Tibial artery (tissue), 4 donors: ENCODE measurements around the gene TFCP2.

ENCODE experiments used
- DNase-seq, 2 donors: peaks; one replicate each; pipeline ENCODE4 v3.0.0-alpha.2; 2019
- H3K27ac ChIP-seq, 2 donors: fragments of 200-600 bp; sonication (generic) in 1 of 2; 1 replicate in 1 of 2; 2 replicates in 1 of 2; pipeline ENCODE4 v1.5.1; 2018 to 2019; ENCODE audit warnings: mild to moderate bottlenecking in 1 of 2
- H3K27me3 ChIP-seq, 2 donors: fragments of 200-600 bp; sonication (generic) in 1 of 2; one replicate each; pipeline versions ENCODE4 v1.5.1 to v1.6.0; 2016 to 2019
- H3K36me3 ChIP-seq, 3 donors: fragments of 200-600 bp; sonication (generic) in 2 of 3; one replicate each; pipeline ENCODE4 v1.5.1; 2016 to 2019; ENCODE audit warnings: mild to moderate bottlenecking in 2 of 3
- H3K4me1 ChIP-seq, 4 donors: fragments of 200-600 bp; sonication (generic) in 2 of 4; 1 replicate in 3 of 4; 2 replicates in 1 of 4; pipeline ENCODE4 v1.5.1; 2016 to 2019
- H3K4me3 ChIP-seq, 2 donors: fragments of 200-600 bp; sonication (generic) in 1 of 2; 1 replicate in 1 of 2; 2 replicates in 1 of 2; pipeline ENCODE4 v1.5.1; 2018 to 2019; ENCODE audit warnings: mild to moderate bottlenecking in 2 of 2
- H3K9me3 ChIP-seq, 3 donors: fragments of 200-600 bp; sonication (generic) in 1 of 3; one replicate each; pipeline ENCODE4 v1.5.1; 2016 to 2019
- CTCF ChIP-seq, 2 experiments: fragments of 200-600 bp in 1 of 2; fragments of 450-650 bp in 1 of 2; IDR thresholded peaks; one replicate each; pipeline ENCODE4 v1.5.1; 2017 to 2019; ENCODE audit warnings: antibody characterized with exemption in 2 of 2, mild to moderate bottlenecking in 1 of 2, moderate library complexity in 1 of 2
- intact Hi-C: fragments of 100-400 bp; cut with DNase I; formaldehyde crosslinking; loops from one replicate; pipeline ENCODE4 v1.15.0; 2023; ENCODE audit warnings: low total_unique reads

Gene TFCP2

DNA sequence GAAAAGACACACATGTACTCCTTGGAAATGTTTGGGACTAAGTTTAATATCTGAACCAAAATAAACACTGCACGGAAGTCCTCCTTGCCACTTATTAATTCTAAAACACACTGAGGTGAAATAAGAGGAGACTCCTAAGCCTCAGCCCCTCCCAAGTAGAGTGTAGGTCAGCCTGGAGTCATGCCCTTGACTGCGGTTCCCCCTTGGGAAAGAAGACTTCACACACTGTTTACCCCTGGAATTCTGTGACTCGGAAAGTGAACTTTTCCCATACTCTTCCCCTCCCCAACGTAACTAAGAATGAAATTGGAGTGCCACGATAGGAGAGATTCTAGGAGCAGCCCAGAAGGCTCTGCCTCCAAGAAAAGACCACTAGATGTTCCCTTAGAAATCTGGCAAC lies 8.6 kb upstream of the TFCP2 start:
- H3K4me1 ChIP-seq, result no peaks in the 10 kb centered on the region
- H3K9me3 ChIP-seq, result no peaks in the 10 kb centered on the region
- intact Hi-C loops, result no loop called here
- no peak overlapping the region for H3K27ac ChIP-seq
- no peak for DNase-seq
- H3K4me3 ChIP-seq, result no peak overlapping the region
- no peak for TF ChIP-seq CTCF (IDR thresholded peaks at IDR 0.05)
- no peaks in the 10 kb centered on the region for H3K27me3 ChIP-seq
- no peaks in the 10 kb centered on the region for H3K36me3 ChIP-seq

GRCh38 chr12:51177897-51178296 lies 5.0 kb upstream of the TFCP2 start:
- Histone ChIP-seq H3K36me3 (no peaks in the 10 kb centered on the region), H3K27me3 (no peaks in the 10 kb centered on the region), H3K9me3 (no peaks in the 10 kb centered on the region), H3K4me1 (peaks cover 0 to 5% (median 0%) of the 10 kb centered on the region in 4 donors), H3K27ac (no peak overlapping the region), H3K4me3 (no peak overlapping the region)
- intact Hi-C loops, result no loop called here
- no peak for DNase-seq
- TF ChIP-seq CTCF (IDR thresholded peaks at IDR 0.05), result no peak

DNA sequence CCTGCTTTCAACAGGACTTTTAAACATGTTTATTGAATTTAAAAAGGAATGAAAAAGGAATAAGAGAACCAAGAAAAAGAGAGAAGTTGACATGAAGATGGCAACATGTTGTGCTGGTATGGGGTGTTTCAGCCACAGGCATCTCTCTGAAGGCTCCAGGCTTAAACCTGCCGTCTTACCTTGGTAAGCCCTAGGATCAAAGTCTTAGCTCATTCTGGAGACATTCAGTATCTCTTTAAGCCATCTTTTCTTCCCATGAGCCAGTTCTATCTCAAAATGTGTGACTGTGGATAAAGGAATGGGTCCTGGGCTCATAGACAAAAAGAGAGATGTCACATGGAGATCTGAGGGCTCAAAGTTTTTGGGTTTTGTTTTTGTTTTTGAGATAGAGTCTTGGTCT lies 1.6 kb upstream of the TFCP2 start:
- Histone ChIP-seq H3K4me1 (peaks cover 0 to 28% (median 14%) of the 10 kb centered on the region in 4 donors), H3K9me3 (no peaks in the 10 kb centered on the region), H3K27me3 (no peaks in the 10 kb centered on the region), H3K4me3 (no peak overlapping the region), H3K36me3 (no peaks in the 10 kb centered on the region), H3K27ac (no peak overlapping the region)
- no peak for TF ChIP-seq CTCF (IDR thresholded peaks at IDR 0.05)
- intact Hi-C loops, result loop anchor here (5.0 kb wide), 1 partner anchor 127 kb away; the partner anchor contains the start of gene LETMD1
- no peak for DNase-seq

- Histone ChIP-seq H3K27ac (peak overlapping the region; percentile 97), H3K4me1 (peaks cover 0 to 28% (median 14%) of the 10 kb centered on the region in 4 donors), H3K27me3 (no peaks in the 10 kb centered on the region), H3K9me3 (no peaks in the 10 kb centered on the region), H3K4me3 (peak overlapping the region; percentile 67 to 91), H3K36me3 (no peaks in the 10 kb centered on the region)
- no peak for TF ChIP-seq CTCF (IDR thresholded peaks at IDR 0.05)
- no peak for DNase-seq
- intact Hi-C loops, result loop anchor here (2.0 to 5.0 kb wide), 2 partner anchors 45 to 125 kb away; partner anchors contain the start of gene LETMD1
Observed at GRCh38 chr12:51171884-51172514, 936 bp downstream of the TFCP2 start.

GRCh38 chr12:51163795-51164194 lies 9.1 kb downstream of the TFCP2 start:
- intact Hi-C loops, result no loop called here

More at GRCh38 chr12:51163795-51164194, 9.1 kb downstream of the TFCP2 start:
- Histone ChIP-seq H3K4me1 (peaks cover 0 to 5% (median under 1%) of the 10 kb centered on the region in 4 donors), H3K27me3 (no peaks in the 10 kb centered on the region), H3K9me3 (no peaks in the 10 kb centered on the region), H3K36me3 (no peaks in the 10 kb centered on the region), H3K27ac (no peak overlapping the region), H3K4me3 (no peak overlapping the region)
- DNase-seq, result no peak
- no peak for TF ChIP-seq CTCF (IDR thresholded peaks at IDR 0.05)
